H1 (cell line): ENCODE data around the gene LRIT2. TPM values are rescaled to one million over a fixed set of nuclear protein-coding genes. Genes with fewer than 3 reads are reported as not detected.

Experiments used
- CTCF ChIA-PET: fragments of 300-600 bp; sonication (Branson Sonifier 250); formaldehyde crosslinking; loops from one replicate; lab custom pipeline; 2021; ENCODE audit not compliant: partially characterized antibody; lab: Charles Lee
- POLR2A ChIA-PET: fragments of 300-600 bp; sonication (Branson Sonifier 250); formaldehyde crosslinking; loops from one replicate; lab custom pipeline; 2021; ENCODE audit warnings: inconsistent platforms; ENCODE audit not compliant: partially characterized antibody; lab: Charles Lee
- DNase-seq, 2 experiments: peaks; one replicate each; pipeline versions ENCODE4 v3.0.0 to v3.0.0-alpha.2; 2010 to 2022; ENCODE audit warnings: low spot score in 2 of 2, low read depth in 1 of 2, mixed read lengths in 1 of 2
- FAIRE-seq: peaks from 2 replicates; lab custom pipeline; 2011; peaks lifted over from hg19 to GRCh38; lab: Jason Lieb, UNC
- H2AFZ ChIP-seq: 2 replicates; pipeline ENCODE4 v1.8.1; 2012; ENCODE audit warnings: low read length, inconsistent platforms
- H2AK5ac ChIP-seq: 2 replicates; pipeline ENCODE4 v1.6.1; 2013; ENCODE audit warnings: low read depth, low read length
- H2BK120ac ChIP-seq: replicated peaks from 2 replicates; pipeline ENCODE3; 2013; ENCODE audit warnings: low read depth, low read length, inconsistent platforms
- H2BK12ac ChIP-seq: 2 replicates; pipeline ENCODE4 v1.6.1; 2013; ENCODE audit warnings: low read depth, low read length
- H2BK15ac ChIP-seq: 2 replicates; pipeline ENCODE4 v1.6.1; 2013; ENCODE audit warnings: low read length
- H2BK20ac ChIP-seq: 2 replicates; pipeline ENCODE4 v1.6.1; 2013; ENCODE audit warnings: low read length
- H2BK5ac ChIP-seq: 2 replicates; pipeline ENCODE4 v1.6.1; 2013; ENCODE audit warnings: low read depth, low read length
- H3K14ac ChIP-seq: 2 replicates; pipeline ENCODE4 v1.6.1; 2013; ENCODE audit warnings: inconsistent platforms; ENCODE audit not compliant: insufficient read length
- H3K18ac ChIP-seq: 2 replicates; pipeline ENCODE4 v1.6.1; 2013; ENCODE audit warnings: low read length; ENCODE audit errors: extremely low read depth
- H3K23ac ChIP-seq: 2 replicates; pipeline ENCODE4 v1.6.1; 2013; ENCODE audit warnings: inconsistent platforms; ENCODE audit not compliant: insufficient read length
- H3K23me2 ChIP-seq: 2 replicates; pipeline ENCODE4 v1.6.1; 2013; ENCODE audit warnings: low read depth, low read length
- H3K27ac ChIP-seq: 2 replicates; pipeline ENCODE4 v1.6.1; 2011; ENCODE audit warnings: low read depth, low read length, inconsistent platforms
- H3K27me3 ChIP-seq, 4 experiments: replicated peaks in 1 of 4; 1 replicate in 1 of 4; 2 replicates in 3 of 4; pipeline versions ENCODE4 v1.6.1 to v1.8.1; 2011 to 2013; ENCODE audit warnings: low read length in 3 of 4, mild to moderate bottlenecking in 3 of 4, inconsistent platforms in 2 of 4, mixed read lengths in 2 of 4, moderate library complexity in 1 of 4; ENCODE audit not compliant: control insufficient read depth in 3 of 4, insufficient read depth in 3 of 4; ENCODE audit errors: extremely low read depth in 1 of 4
- H3K36me3 ChIP-seq, 4 experiments: 2 replicates each; pipeline versions ENCODE4 v1.6.1 to v1.8.1; 2011 to 2013; ENCODE audit warnings: mild to moderate bottlenecking in 4 of 4, low read length in 3 of 4, moderate library complexity in 2 of 4, control low read depth in 1 of 4, inconsistent platforms in 1 of 4; ENCODE audit not compliant: insufficient read depth in 4 of 4, control insufficient read depth in 2 of 4
- H3K4ac ChIP-seq: replicated peaks from 2 replicates; pipeline ENCODE3; 2013; ENCODE audit warnings: low read length, low read depth, mixed read lengths, inconsistent platforms; ENCODE audit not compliant: insufficient read length
- H3K4me1 ChIP-seq, 4 experiments: replicated peaks in 1 of 4; 1 replicate in 1 of 4; 2 replicates in 3 of 4; pipeline versions ENCODE4 v1.6.1 to v1.8.1; 2011 to 2013; ENCODE audit warnings: low read length in 3 of 4, inconsistent platforms in 2 of 4, mixed read lengths in 1 of 4; ENCODE audit not compliant: insufficient read depth in 4 of 4, control insufficient read depth in 3 of 4
- H3K4me2 ChIP-seq, 2 experiments: 2 replicates each; pipeline versions ENCODE4 v1.6.1 to v1.8.1; 2011 to 2013; ENCODE audit warnings: low read depth in 2 of 2, low read length in 2 of 2, control low read depth in 1 of 2, inconsistent platforms in 1 of 2, mild to moderate bottlenecking in 1 of 2; ENCODE audit not compliant: insufficient read depth in 1 of 2
- H3K4me3 ChIP-seq, 4 experiments: fragments of 200-600, 300-600 bp in 1 of 4; sonication (generic), shearing (Covaris generic), sonication (Bioruptor Twin) in 1 of 4; 2 replicates each; pipeline versions ENCODE4 v1.5.1 to v1.8.1; 2011 to 2016; ENCODE audit warnings: low read length in 4 of 4, low read depth in 3 of 4, control low read depth in 2 of 4, inconsistent platforms in 2 of 4, mild to moderate bottlenecking in 2 of 4, mixed read lengths in 1 of 4, moderate library complexity in 1 of 4; ENCODE audit not compliant: insufficient read depth in 2 of 4; ENCODE audit errors: extremely low read depth in 1 of 4
- H3K56ac ChIP-seq: replicated peaks from 2 replicates; pipeline ENCODE3; 2013; ENCODE audit warnings: low read depth, mild to moderate bottlenecking, mixed read lengths, low read length, inconsistent platforms; ENCODE audit not compliant: insufficient read length
- H3K79me1 ChIP-seq: 2 replicates; pipeline ENCODE4 v1.6.1; 2013; ENCODE audit warnings: low read depth, low read length, control low read depth
- H3K79me2 ChIP-seq, 2 experiments: 2 replicates each; pipeline versions ENCODE4 v1.6.1 to v1.8.1; 2012 to 2013; ENCODE audit warnings: low read length in 2 of 2, mild to moderate bottlenecking in 2 of 2, inconsistent platforms in 1 of 2; ENCODE audit not compliant: insufficient read depth in 2 of 2, control insufficient read depth in 1 of 2
- H3K9ac ChIP-seq, 4 experiments: replicated peaks in 1 of 4; 1 replicate in 1 of 4; 2 replicates in 3 of 4; pipeline versions ENCODE4 v1.6.1 to v1.8.1; 2011 to 2013; ENCODE audit warnings: low read depth in 3 of 4, low read length in 3 of 4, control low read depth in 2 of 4, mild to moderate bottlenecking in 2 of 4, moderate library complexity in 2 of 4, inconsistent platforms in 1 of 4; ENCODE audit errors: extremely low read depth in 1 of 4
- H3K9me3 ChIP-seq, 2 experiments: 2 replicates each; pipeline versions ENCODE4 v1.6.1 to v1.8.1; 2012 to 2013; ENCODE audit warnings: mild to moderate bottlenecking in 2 of 2, moderate library complexity in 2 of 2, control low read depth in 1 of 2, inconsistent platforms in 1 of 2, low read depth in 1 of 2, low read length in 1 of 2, mixed read lengths in 1 of 2; ENCODE audit not compliant: insufficient read depth in 2 of 2
- H4K20me1 ChIP-seq, 2 experiments: replicated peaks in 1 of 2; 2 replicates each; pipeline versions ENCODE3 to v1.8.1; 2011 to 2013; ENCODE audit warnings: inconsistent platforms in 2 of 2, low read length in 2 of 2, mild to moderate bottlenecking in 1 of 2; ENCODE audit not compliant: insufficient read depth in 2 of 2, control insufficient read depth in 1 of 2
- H4K5ac ChIP-seq: 2 replicates; pipeline ENCODE4 v1.6.1; 2013; ENCODE audit warnings: low read length, low read depth, mixed read lengths, inconsistent platforms; ENCODE audit not compliant: insufficient read length
- H4K8ac ChIP-seq: 2 replicates; pipeline ENCODE4 v1.8.0; 2013; ENCODE audit warnings: mild to moderate bottlenecking, moderate library complexity, low read length, inconsistent platforms; ENCODE audit not compliant: insufficient read depth; ENCODE audit errors: extremely low read depth
- H4K91ac ChIP-seq: replicated peaks from 2 replicates; pipeline ENCODE3; 2013; ENCODE audit warnings: low read length, mixed read lengths, inconsistent platforms; ENCODE audit not compliant: insufficient read length
- ASH2L ChIP-seq: fragments of 200-600, 300-600 bp; sonication (generic); IDR thresholded peaks from one replicate; pipeline ENCODE4 v1.7.1; 2017; ENCODE audit warnings: low read length
- CBX8 ChIP-seq: fragments of 300-800, 300-1000 bp; sonication (generic); IDR thresholded peaks from 2 replicates; pipeline ENCODE4 v1.7.1; 2016; ENCODE audit warnings: low read depth, low read length, borderline replicate concordance
- CHD1 ChIP-seq: IDR thresholded peaks from 2 replicates; pipeline ENCODE4 v1.6.1; 2012; ENCODE audit warnings: low read depth, low read length, improper control_type of control experiment
- EGR1 ChIP-seq: IDR thresholded peaks from 2 replicates; pipeline ENCODE4 v1.6.1; 2011; ENCODE audit warnings: low read depth, low read length, borderline replicate concordance
- EP300 ChIP-seq, 2 experiments: IDR thresholded peaks; 1 replicate in 1 of 2; 2 replicates in 1 of 2; pipeline ENCODE4 v1.6.1; 2011 to 2012; ENCODE audit warnings: low read depth in 2 of 2, low read length in 2 of 2, mild to moderate bottlenecking in 2 of 2, borderline replicate concordance in 1 of 2, inconsistent platforms in 1 of 2, moderate library complexity in 1 of 2
- GABPA ChIP-seq: IDR thresholded peaks from 2 replicates; pipeline ENCODE4 v1.6.1; 2011; ENCODE audit warnings: mild to moderate bottlenecking, low read length, moderate library complexity, borderline replicate concordance; ENCODE audit not compliant: insufficient read depth
- HDAC2 ChIP-seq, 2 experiments: fragments of 300-600 bp in 1 of 2; sonication (generic) in 1 of 2; IDR thresholded peaks; 2 replicates each; pipeline ENCODE4 v1.6.1; 2011 to 2012; ENCODE audit warnings: low read depth in 2 of 2, low read length in 2 of 2, mild to moderate bottlenecking in 2 of 2, moderate library complexity in 2 of 2, borderline replicate concordance in 1 of 2, inconsistent platforms in 1 of 2
- MAFK ChIP-seq: IDR thresholded peaks from 2 replicates; pipeline ENCODE4 v1.6.1; 2012; ENCODE audit warnings: low read depth, mild to moderate bottlenecking, improper control_type of control experiment, low read length
- SIRT6 ChIP-seq: IDR thresholded peaks from one replicate; pipeline ENCODE4 v1.7.1; 2012; ENCODE audit warnings: low read length, inconsistent platforms
- SP2 ChIP-seq: IDR thresholded peaks from 2 replicates; pipeline ENCODE4 v1.6.1; 2012; ENCODE audit warnings: mild to moderate bottlenecking, low read length, inconsistent platforms
- WGBS, 2 experiments: shearing (Covaris generic) in 1 of 2; methylation state at CpG; one replicate each; pipeline versions ENCODE4 v1.1.6 to v1.1.7; 2013 to 2015; ENCODE audit warnings: low lambda C conversion rate in 2 of 2, mixed read lengths in 2 of 2, inconsistent platforms in 1 of 2, low coverage in 1 of 2, missing lambda C conversion rate in 1 of 2; ENCODE audit not compliant: insufficient replicate concordance in 2 of 2, insufficient coverage in 1 of 2, insufficient read length in 1 of 2; ENCODE audit errors: extremely low coverage in 1 of 2, missing lambda C conversion rate in 1 of 2; 5-methylcytosine and 5-hydroxymethylcytosine counted together
- polyA plus RNA-seq, 7 experiments: library from polyadenylated mRNA; depleted of rRNA in 3 of 7; stranded (reverse) in 5 of 7; unstranded in 2 of 7; fragments of >200 nt in 5 of 7; fragments of 200-250 nt in 2 of 7; gene quantifications; 1 replicate in 5 of 7; 2 replicates in 1 of 7; 4 replicates in 1 of 7; pipeline versions ENCODE4 v1.2.1 to v1.2.3, GENCODE V29; 2011 to 2013; ENCODE audit warnings: missing spikeins in 2 of 7, mixed read lengths in 2 of 7
- total RNA-seq: library from RNA; stranded (reverse); fragmentation: NEBNext Ultra II Directional; extraction: Animal tissue kit (Norgen Biotek cat#: 25700); gene quantifications from 2 replicates; pipeline ENCODE4 v1.2.1, GENCODE V29; 2021

The LRIT2 gene
- total and polyA plus RNA-seq, 2 of the 8 experiments (the other 6 are each of a cell fraction or from before 2014, with no cell fraction given), result not detected

DNA sequence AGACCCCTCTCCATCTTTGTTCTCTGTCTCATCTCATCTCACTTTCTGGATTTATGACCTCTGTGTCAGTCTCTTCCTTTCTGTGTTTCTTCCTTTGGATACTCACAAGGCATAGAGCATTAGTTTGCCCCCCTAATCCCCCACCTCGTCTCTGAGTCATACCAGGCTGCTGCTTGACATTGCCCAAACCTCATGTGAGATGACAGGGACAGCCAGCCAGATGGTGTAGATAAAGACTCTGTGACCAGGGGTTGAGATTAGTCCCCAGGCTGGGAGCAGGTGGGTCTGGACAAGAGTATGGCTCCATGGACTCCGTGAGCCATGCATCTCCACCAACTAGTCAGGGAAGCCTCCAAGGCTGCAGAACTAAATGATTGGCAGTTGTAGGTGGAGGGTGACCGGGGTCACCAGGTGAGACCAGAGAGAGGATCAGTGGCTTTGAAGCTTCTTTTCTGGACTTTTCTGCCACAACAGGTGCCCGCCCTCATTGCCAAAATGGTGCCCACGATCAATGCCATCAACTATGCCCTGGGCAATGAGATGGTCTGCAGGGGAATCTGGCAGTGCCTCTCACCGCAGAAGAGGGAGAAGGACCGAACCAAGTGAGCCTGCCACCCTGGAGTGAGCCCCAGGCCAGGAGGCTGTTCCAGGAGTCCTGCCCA, 32.8 kb upstream of the LRIT2 start:
- Histone ChIP-seq H2AFZ (no peak overlapping the region), H3K4ac (no peak overlapping the region), H3K79me2 (no peaks in the 10 kb centered on the region), H3K4me3 (no peak overlapping the region), H4K20me1 (no peaks in the 10 kb centered on the region), H3K79me1 (no peaks in the 10 kb centered on the region), H3K56ac (no peak overlapping the region), H2BK20ac (no peak overlapping the region), H3K23me2 (no peaks in the 10 kb centered on the region), H4K91ac (no peak overlapping the region), H3K9me3 (peaks cover 0 to 4% of the 10 kb centered on the region in 2 experiments; a peak in 1 of 4 replicates), H4K5ac (no peak overlapping the region), H2BK12ac (no peak overlapping the region), H2BK120ac (no peak overlapping the region), H3K36me3 (no peaks in the 10 kb centered on the region), H4K8ac (no peak overlapping the region), H2BK5ac (no peak overlapping the region), H3K9ac (no peak overlapping the region), H2AK5ac (no peak overlapping the region), H3K4me2 (no peak overlapping the region), H3K27ac (no peak overlapping the region), H2BK15ac (no peak overlapping the region), H3K18ac (no peak overlapping the region), H3K14ac (no peak overlapping the region), H3K23ac (no peak overlapping the region), H3K27me3 (peaks cover 0 to 8% (median 8%) of the 10 kb centered on the region in 4 experiments; a peak in 6 of 7 replicates), H3K4me1 (no peaks in the 10 kb centered on the region)
- ChIA-PET POLR2A (no interaction called here), CTCF (interaction anchor here (0.7 to 15.5 kb wide), 7 partner anchors 9 to 355 kb away, joined by 3 to 558 read pairs (median 14); partner anchors contain the start of genes LRIT1 and RGR)
- no peak for FAIRE-seq
- WGBS, 2 experiments, result 87% methylated on average over 6 of the region's 7 CpGs; no CpG with 5 or more reads in 1 of the 2 experiments
- TF ChIP-seq MAFK (no peak), SP2 (no peak), CHD1 (no peak), HDAC2 (IDR thresholded peaks at IDR 0.05; ENCODE audit: borderline replicate concordance in 1 of 2, low read depth in 2 of 2, low read length in 2 of 2) (no peak), GABPA (no peak), EGR1 (no peak), EP300 (IDR thresholded peaks at IDR 0.05; ENCODE audit: borderline replicate concordance in 1 of 2, low read depth in 2 of 2, low read length in 2 of 2) (no peak), CBX8 (no peak), ASH2L (no peak), SIRT6 (no peak)
- DNase-seq, result no peak
